Measurements from ENCODE around the gene KCNF1. TPM values are rescaled to one million over a fixed set of nuclear protein-coding genes. Genes with fewer than 3 reads are reported as not detected.

KCNF1 gene
- total RNA-seq, 1 donor from 2014 or later = 1.6 TPM

GRCh38 chr2:10931710-10932255, 20.0 kb downstream of the KCNF1 start:
- Mint-ChIP-seq H3K4me1 (ENCODE audit: low read depth, unreplicated experiment) (peaks cover 17% of the 10 kb centered on the region), H3K4me3 (ENCODE audit: unreplicated experiment) (no peak overlapping the region), H3K27me3 (ENCODE audit: low read depth, unreplicated experiment) (peaks cover 12% of the 10 kb centered on the region), H3K27ac (ENCODE audit: unreplicated experiment) (no peak overlapping the region), H3K9me3 (ENCODE audit: unreplicated experiment) (no peaks in the 10 kb centered on the region), H3K36me3 (ENCODE audit: low read depth, unreplicated experiment) (no peaks in the 10 kb centered on the region)
- H3K4me2 ChIP-seq (ENCODE audit: low read length) = peak overlapping the region; percentile 53
- H2AFZ ChIP-seq (ENCODE audit: low read depth, low read length) = no peak overlapping the region
- no peak overlapping the region for H3K4me3 ChIP-seq (ENCODE audit: insufficient read depth, low read depth, low read length)
- H3K27ac ChIP-seq (ENCODE audit: low read depth, low read length) = peak overlapping the region; percentile 24
- no peaks in the 10 kb centered on the region for H3K9me3 ChIP-seq (ENCODE audit: insufficient read depth, low read depth, low read length)
- H4K20me1 ChIP-seq (ENCODE audit: insufficient read depth, low read length) = no peaks in the 10 kb centered on the region
- H3K9ac ChIP-seq (ENCODE audit: low read length) = no peak overlapping the region
- no peaks in the 10 kb centered on the region for H3K36me3 ChIP-seq (ENCODE audit: insufficient read depth, low read length)
- H3K27me3 ChIP-seq (ENCODE audit: insufficient read depth, low read length) = no peaks in the 10 kb centered on the region
- FAIRE-seq = no peak
- DNase-seq (ENCODE audit: low read depth) = peak; percentile 79
- TF ChIP-seq, protein P1, sequence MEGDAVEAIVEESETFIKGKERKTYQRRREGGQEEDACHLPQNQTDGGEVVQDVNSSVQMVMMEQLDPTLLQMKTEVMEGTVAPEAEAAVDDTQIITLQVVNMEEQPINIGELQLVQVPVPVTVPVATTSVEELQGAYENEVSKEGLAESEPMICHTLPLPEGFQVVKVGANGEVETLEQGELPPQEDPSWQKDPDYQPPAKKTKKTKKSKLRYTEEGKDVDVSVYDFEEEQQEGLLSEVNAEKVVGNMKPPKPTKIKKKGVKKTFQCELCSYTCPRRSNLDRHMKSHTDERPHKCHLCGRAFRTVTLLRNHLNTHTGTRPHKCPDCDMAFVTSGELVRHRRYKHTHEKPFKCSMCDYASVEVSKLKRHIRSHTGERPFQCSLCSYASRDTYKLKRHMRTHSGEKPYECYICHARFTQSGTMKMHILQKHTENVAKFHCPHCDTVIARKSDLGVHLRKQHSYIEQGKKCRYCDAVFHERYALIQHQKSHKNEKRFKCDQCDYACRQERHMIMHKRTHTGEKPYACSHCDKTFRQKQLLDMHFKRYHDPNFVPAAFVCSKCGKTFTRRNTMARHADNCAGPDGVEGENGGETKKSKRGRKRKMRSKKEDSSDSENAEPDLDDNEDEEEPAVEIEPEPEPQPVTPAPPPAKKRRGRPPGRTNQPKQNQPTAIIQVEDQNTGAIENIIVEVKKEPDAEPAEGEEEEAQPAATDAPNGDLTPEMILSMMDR (IDR thresholded peaks at IDR 0.05; ENCODE audit: insufficient read depth, low read depth, low read length) = no peak
- TF ChIP-seq EZH2 (IDR thresholded peaks at IDR 0.05; ENCODE audit: insufficient read depth, low read length) = no peak
- no peaks in the 10 kb centered on the region for H3K79me2 ChIP-seq (ENCODE audit: insufficient read depth, low read length)
- peaks cover 42% of the 10 kb centered on the region for H3K4me1 ChIP-seq (ENCODE audit: insufficient read depth, low read length)

DNA sequence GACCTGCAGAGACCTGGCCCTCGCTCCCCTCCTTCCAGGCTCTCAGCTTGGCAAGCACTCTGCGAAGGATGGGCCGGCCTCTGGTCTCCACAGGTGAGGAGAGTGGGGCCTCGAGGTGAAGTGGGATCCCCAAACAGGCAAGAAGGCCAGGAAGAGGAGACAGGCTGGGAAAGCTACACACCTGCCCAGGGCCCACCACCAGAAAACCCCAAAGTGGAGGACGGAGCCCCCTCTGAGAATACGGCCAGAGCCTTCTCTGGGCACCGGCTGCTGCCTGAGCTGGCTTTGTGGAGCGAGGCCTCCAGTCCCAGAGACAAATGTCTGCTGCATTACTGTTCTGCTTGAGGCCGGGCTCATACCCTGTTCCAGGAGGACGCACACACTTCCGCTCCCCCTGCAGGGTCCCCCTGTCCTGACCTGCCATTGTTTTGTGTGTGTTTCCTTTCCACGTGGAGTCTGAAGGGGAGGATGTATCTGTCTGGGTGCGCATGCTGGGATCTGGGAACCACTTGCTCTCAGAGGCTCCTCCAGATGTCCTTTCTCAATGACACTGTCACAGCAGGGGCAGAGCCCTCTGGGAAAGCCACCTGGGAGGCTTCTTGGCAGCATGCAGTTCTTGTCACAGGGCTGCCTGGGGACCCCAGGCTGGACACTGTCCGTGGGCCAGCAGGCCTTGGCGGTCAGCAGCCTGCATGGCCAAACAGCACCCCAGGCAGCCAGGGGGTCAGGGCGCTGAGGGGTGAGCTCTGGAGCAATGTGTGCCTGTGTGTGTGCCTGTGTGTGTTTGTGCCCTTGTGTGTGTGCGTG, 20.8 kb downstream of the KCNF1 start:
- H3K9me3 ChIP-seq (ENCODE audit: insufficient read depth, low read depth, low read length) = no peaks in the 10 kb centered on the region
- FAIRE-seq (no peak), DNase-seq (ENCODE audit: low read depth) (no peak)
- H3K79me2 ChIP-seq (ENCODE audit: insufficient read depth, low read length) = no peaks in the 10 kb centered on the region
- H2AFZ ChIP-seq (ENCODE audit: low read depth, low read length) = peak overlapping the region; percentile 51
- peak overlapping the region; percentile 53 for H3K4me2 ChIP-seq (ENCODE audit: low read length)
- no peak overlapping the region for H3K4me3 ChIP-seq (ENCODE audit: insufficient read depth, low read depth, low read length)
- no peaks in the 10 kb centered on the region for H3K36me3 ChIP-seq (ENCODE audit: insufficient read depth, low read length)
- H3K4me1 ChIP-seq (ENCODE audit: insufficient read depth, low read length) = peaks cover 45% of the 10 kb centered on the region
- H3K36me3 Mint-ChIP-seq (ENCODE audit: low read depth, unreplicated experiment) = no peaks in the 10 kb centered on the region
- H3K27ac Mint-ChIP-seq (ENCODE audit: unreplicated experiment) = no peak overlapping the region
- peak overlapping the region; percentile 24 for H3K27ac ChIP-seq (ENCODE audit: low read depth, low read length)
- H3K27me3 ChIP-seq (ENCODE audit: insufficient read depth, low read length) = no peaks in the 10 kb centered on the region
- H3K9ac ChIP-seq (ENCODE audit: low read length) = no peak overlapping the region
- H4K20me1 ChIP-seq (ENCODE audit: insufficient read depth, low read length) = no peaks in the 10 kb centered on the region
- peaks cover 6% of the 10 kb centered on the region for H3K9me3 Mint-ChIP-seq (ENCODE audit: unreplicated experiment)
- peaks cover 18% of the 10 kb centered on the region for H3K4me1 Mint-ChIP-seq (ENCODE audit: low read depth, unreplicated experiment)
- TF ChIP-seq, protein P1 (IDR thresholded peaks at IDR 0.05; ENCODE audit: insufficient read depth, low read depth, low read length) = no peak
- TF ChIP-seq EZH2 (IDR thresholded peaks at IDR 0.05; ENCODE audit: insufficient read depth, low read length) = no peak
- peaks cover 8% of the 10 kb centered on the region for H3K27me3 Mint-ChIP-seq (ENCODE audit: low read depth, unreplicated experiment)
- H3K4me3 Mint-ChIP-seq (ENCODE audit: unreplicated experiment) = no peak overlapping the region
